ENCODE data around the gene XPOT. TPM values are rescaled to one million over a fixed set of nuclear protein-coding genes. Genes with fewer than 3 reads are reported as not detected.

XPOT gene
- total and polyA plus RNA-seq, 2 experiments from 2014 or later = 120 to 154 TPM

DNA sequence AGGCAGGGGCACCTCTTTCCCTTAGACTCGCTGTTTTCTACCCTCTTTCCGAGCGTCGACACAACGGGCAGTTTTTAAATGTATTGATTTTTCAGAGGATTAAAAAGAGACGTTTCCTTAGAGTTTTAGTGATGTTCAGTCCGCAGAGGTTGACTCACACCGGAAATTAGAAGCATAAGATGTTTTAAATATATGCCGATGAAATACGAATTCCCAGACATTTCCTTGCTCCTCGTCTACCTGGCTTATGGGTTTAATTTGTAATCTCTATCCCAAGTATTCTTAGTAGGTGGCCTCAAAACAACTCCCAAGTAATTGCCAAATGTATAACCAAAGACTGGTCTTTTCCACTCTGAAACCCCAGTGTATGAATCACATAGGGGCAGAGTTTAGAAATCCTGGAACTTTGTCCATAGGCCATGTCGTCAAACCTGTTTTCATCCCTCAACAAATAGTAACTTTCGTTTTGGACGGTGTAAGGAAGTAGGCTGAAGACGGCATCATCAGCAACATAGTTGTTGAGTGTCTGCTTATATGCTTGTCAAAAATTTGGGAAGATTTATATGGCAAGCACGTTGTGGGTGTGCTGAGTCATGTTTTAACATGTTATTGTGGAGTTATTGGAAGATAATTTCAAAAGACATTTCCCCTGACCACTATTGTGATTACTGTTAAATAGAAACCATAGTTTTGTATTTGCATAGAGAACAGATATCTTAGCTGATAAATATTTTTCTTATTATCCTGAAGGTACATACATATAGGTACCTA, 48.6 kb downstream of the XPOT start:
- no peaks in the 10 kb centered on the region for H3K9me3 ChIP-seq (ENCODE audit: low read depth)
- H3K79me2 ChIP-seq (ENCODE audit: insufficient read depth) = peaks cover 53% of the 10 kb centered on the region
- peak overlapping the region; percentile 90 for H3K4me3 ChIP-seq
- H3K4me2 ChIP-seq (ENCODE audit: unreplicated experiment) = peak overlapping the region; percentile 92
- H3K4me1 ChIP-seq (ENCODE audit: insufficient read depth) = peaks cover 17% of the 10 kb centered on the region
- H3F3A ChIP-seq (ENCODE audit: insufficient read depth) = peaks cover 38% of the 10 kb centered on the region
- no peaks in the 10 kb centered on the region for H4K20me1 ChIP-seq (ENCODE audit: insufficient read depth)
- peak overlapping the region; percentile 64 for H2AFZ ChIP-seq
- H3K9ac ChIP-seq = peak overlapping the region; percentile 97
- no peaks in the 10 kb centered on the region for H3K9me2 ChIP-seq (ENCODE audit: insufficient read depth)
- TF ChIP-seq EZH2phosphoT487 (IDR thresholded peaks at IDR 0.05; ENCODE audit: insufficient read depth, low read depth) = no peak
- in situ Hi-C loops (cut with MboI) = no loop called here
- H3K36me3 ChIP-seq (ENCODE audit: low read depth) = peaks cover 25% of the 10 kb centered on the region
- H3K27me3 ChIP-seq (replicated peaks; ENCODE audit: insufficient read depth) = no peaks in the 10 kb centered on the region
- DNase-seq = peak; percentile 94
- WGBS, 2 experiments (ENCODE audit: low coverage in 1 of 2, low lambda C conversion rate in 2 of 2, missing lambda C conversion rate in 2 of 2) = 0 to 1% methylated on average over 16 of the region's 16 CpGs
- peak overlapping the region; percentile 99 for H3K27ac ChIP-seq

DNA sequence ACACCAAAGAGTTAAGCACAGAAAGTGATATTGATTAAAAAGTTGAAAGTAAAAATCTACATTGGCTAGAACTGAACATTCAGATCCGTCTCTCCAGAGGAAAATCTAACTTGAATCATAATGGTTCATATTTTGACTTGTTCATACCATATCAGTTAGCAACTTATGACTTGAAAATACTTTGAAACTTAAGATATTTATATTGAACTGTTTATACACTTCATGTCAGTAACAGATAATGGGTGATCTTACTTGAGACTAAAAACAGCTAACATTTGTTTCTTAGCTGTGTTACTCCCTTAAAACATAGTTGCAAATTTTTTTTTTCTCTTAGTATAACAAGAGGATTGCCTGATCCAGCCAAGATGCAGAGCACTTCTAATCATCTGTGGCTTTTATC, 51.3 kb downstream of the XPOT start:
- Histone ChIP-seq H3K4me3 (no peak overlapping the region), H3K9me3 (ENCODE audit: low read depth) (no peaks in the 10 kb centered on the region), H3K4me1 (ENCODE audit: insufficient read depth) (peaks cover 25% of the 10 kb centered on the region), H3K36me3 (ENCODE audit: low read depth) (0 out of 2 replicates have a peak, but pooled peaks cover 6% of the 10 kb centered on the region), H3K27me3 (replicated peaks; ENCODE audit: insufficient read depth) (no peaks in the 10 kb centered on the region), H3F3A (ENCODE audit: insufficient read depth) (peaks cover 26% of the 10 kb centered on the region), H3K79me2 (ENCODE audit: insufficient read depth) (peaks cover 76% of the 10 kb centered on the region), H3K9ac (no peak overlapping the region), H3K4me2 (ENCODE audit: unreplicated experiment) (no peak overlapping the region), H4K20me1 (ENCODE audit: insufficient read depth) (no peaks in the 10 kb centered on the region), H3K9me2 (ENCODE audit: insufficient read depth) (no peaks in the 10 kb centered on the region), H2AFZ (no peak overlapping the region), H3K27ac (no peak overlapping the region)
- in situ Hi-C loops (cut with MboI) = no loop called here
- WGBS, 2 experiments (ENCODE audit: low coverage in 1 of 2, low lambda C conversion rate in 2 of 2, missing lambda C conversion rate in 2 of 2) = 87 to 90% methylated on average over 1 of the region's 1 CpG
- no peak for DNase-seq
- TF ChIP-seq EZH2phosphoT487 (IDR thresholded peaks at IDR 0.05; ENCODE audit: insufficient read depth, low read depth) (no peak), EZH2 (IDR thresholded peaks at IDR 0.05; ENCODE audit: insufficient read depth, poor library complexity, severe bottlenecking) (no peak)

DNA sequence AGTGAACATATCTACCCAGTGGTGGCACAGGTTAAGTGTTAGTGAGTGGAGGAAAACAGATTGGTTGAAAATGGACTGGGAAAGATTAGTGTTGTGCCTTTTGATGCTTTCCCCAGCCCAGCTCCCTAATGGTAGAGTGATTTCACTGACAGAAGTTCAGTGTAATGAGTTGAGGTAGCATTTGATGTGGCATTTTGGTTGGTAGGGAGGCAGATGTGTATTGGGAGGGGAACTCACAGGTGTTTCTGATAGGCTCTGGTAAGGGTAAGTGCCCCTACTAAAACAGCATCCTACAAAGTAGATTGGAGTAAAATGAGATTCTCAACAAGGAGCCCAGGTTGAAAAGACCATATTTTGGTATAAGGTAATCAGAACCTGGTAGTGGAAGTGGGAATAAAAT, 51.9 kb downstream of the XPOT start:
- Histone ChIP-seq H3K9ac (no peak overlapping the region), H3K27ac (no peak overlapping the region), H3K4me3 (no peak overlapping the region), H4K20me1 (ENCODE audit: insufficient read depth) (no peaks in the 10 kb centered on the region), H3K4me1 (ENCODE audit: insufficient read depth) (peaks cover 25% of the 10 kb centered on the region), H3K27me3 (replicated peaks; ENCODE audit: insufficient read depth) (no peaks in the 10 kb centered on the region), H3K79me2 (ENCODE audit: insufficient read depth) (peaks cover 80% of the 10 kb centered on the region), H3K36me3 (ENCODE audit: low read depth) (0 out of 2 replicates have a peak, but pooled peaks cover 6% of the 10 kb centered on the region), H3F3A (ENCODE audit: insufficient read depth) (peaks cover 20% of the 10 kb centered on the region), H3K4me2 (ENCODE audit: unreplicated experiment) (no peak overlapping the region), H3K9me2 (ENCODE audit: insufficient read depth) (no peaks in the 10 kb centered on the region), H3K9me3 (ENCODE audit: low read depth) (no peaks in the 10 kb centered on the region), H2AFZ (no peak overlapping the region)
- in situ Hi-C loops (cut with MboI) = no loop called here
- TF ChIP-seq EZH2 (IDR thresholded peaks at IDR 0.05; ENCODE audit: insufficient read depth, poor library complexity, severe bottlenecking) (no peak), EZH2phosphoT487 (IDR thresholded peaks at IDR 0.05; ENCODE audit: insufficient read depth, low read depth) (no peak)
- DNase-seq = no peak

DNA sequence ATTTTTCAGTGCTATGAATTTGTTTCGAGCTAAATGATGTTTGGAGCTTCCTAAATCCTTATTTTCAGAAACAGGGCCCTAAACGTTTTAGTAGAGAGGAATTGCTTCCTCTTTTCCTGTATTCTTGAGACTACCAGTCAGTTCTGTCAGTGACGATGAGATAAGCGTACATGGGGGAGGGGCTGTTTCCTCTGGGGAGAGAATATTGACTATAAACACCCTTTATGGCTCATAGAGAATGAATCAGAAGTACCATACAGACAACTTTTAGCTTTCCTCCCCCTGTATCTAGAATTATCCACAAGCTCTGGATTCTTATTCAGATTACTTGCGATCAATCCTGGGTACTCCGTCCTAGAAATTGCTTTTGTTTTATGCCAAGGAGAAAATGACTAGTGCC, 52.8 kb downstream of the XPOT start:
- TF ChIP-seq EZH2phosphoT487 (IDR thresholded peaks at IDR 0.05; ENCODE audit: insufficient read depth, low read depth) (no peak), EZH2 (IDR thresholded peaks at IDR 0.05; ENCODE audit: insufficient read depth, poor library complexity, severe bottlenecking) (no peak)
- Histone ChIP-seq H3K4me3 (no peak overlapping the region), H2AFZ (no peak overlapping the region), H3K27me3 (replicated peaks; ENCODE audit: insufficient read depth) (no peaks in the 10 kb centered on the region), H3K4me2 (ENCODE audit: unreplicated experiment) (no peak overlapping the region), H3K9me2 (ENCODE audit: insufficient read depth) (no peaks in the 10 kb centered on the region), H3F3A (ENCODE audit: insufficient read depth) (peaks cover 22% of the 10 kb centered on the region; the same call in 1 of the 2 replicates), H3K9ac (no peak overlapping the region), H3K9me3 (ENCODE audit: low read depth) (no peaks in the 10 kb centered on the region), H4K20me1 (ENCODE audit: insufficient read depth) (no peaks in the 10 kb centered on the region), H3K27ac (no peak overlapping the region), H3K79me2 (ENCODE audit: insufficient read depth) (peaks cover 82% of the 10 kb centered on the region), H3K4me1 (ENCODE audit: insufficient read depth) (peaks cover 31% of the 10 kb centered on the region), H3K36me3 (ENCODE audit: low read depth) (0 out of 2 replicates have a peak, but pooled peaks cover 6% of the 10 kb centered on the region)
- in situ Hi-C loops (cut with MboI) = no loop called here
- whole genome bisulfite sequencing, 2 experiments (ENCODE audit: low coverage in 1 of 2, low lambda C conversion rate in 2 of 2, missing lambda C conversion rate in 2 of 2) = 78 to 83% methylated on average over 6 of the region's 6 CpGs
- peak; percentile 10 for DNase-seq
